Esophagus (tissue), 2 donors: ENCODE measurements around the gene PARD3. TPM values are rescaled to one million over a fixed set of nuclear protein-coding genes. Genes with fewer than 3 reads are reported as not detected.

ENCODE experiments used
- H3K27ac ChIP-seq, 2 donors: one replicate each; pipeline ENCODE4 v1.5.1; 2013; ENCODE audit warnings: low read depth in 2 of 2, mild to moderate bottlenecking in 2 of 2, inconsistent platforms in 1 of 2, low read length in 1 of 2, moderate library complexity in 1 of 2
- H3K27me3 ChIP-seq, 2 donors: one replicate each; pipeline ENCODE4 v1.6.1; 2013; ENCODE audit warnings: low read length in 2 of 2, control low read depth in 1 of 2, mild to moderate bottlenecking in 1 of 2; ENCODE audit not compliant: insufficient read depth in 2 of 2, control insufficient read depth in 1 of 2
- H3K36me3 ChIP-seq, 2 donors: one replicate each; pipeline ENCODE4 v1.6.1; 2013; ENCODE audit warnings: low read length in 1 of 2; ENCODE audit not compliant: control insufficient read depth in 2 of 2, insufficient read depth in 2 of 2
- H3K4me1 ChIP-seq, 2 donors: one replicate each; pipeline ENCODE4 v1.6.1; 2013; ENCODE audit warnings: low read length in 1 of 2; ENCODE audit not compliant: control insufficient read depth in 2 of 2, insufficient read depth in 2 of 2
- H3K4me3 ChIP-seq, 2 donors: one replicate each; pipeline ENCODE4 v1.5.1; 2013; ENCODE audit warnings: low read length in 2 of 2, mild to moderate bottlenecking in 2 of 2, low read depth in 1 of 2, moderate library complexity in 1 of 2
- H3K9me3 ChIP-seq, 2 donors: one replicate each; pipeline ENCODE4 v1.6.1; 2013; ENCODE audit warnings: mild to moderate bottlenecking in 2 of 2, low read depth in 1 of 2, low read length in 1 of 2, moderate library complexity in 1 of 2; ENCODE audit not compliant: control insufficient read depth in 2 of 2, insufficient read depth in 1 of 2
- WGBS, 2 donors: extraction: QIAGEN DNeasy Blood & Tissue Kit; methylation state at CpG; one replicate each; pipeline ENCODE4 v1.1.7; 2013; 5-methylcytosine and 5-hydroxymethylcytosine counted together
- polyA plus RNA-seq, 2 donors: library from polyadenylated mRNA; stranded (reverse); fragments of 200-250 nt; gene quantifications; one replicate each; pipeline ENCODE4 v1.2.3, GENCODE V29; 2013
- donor health status: healthy with polysubstance abuse.
- donor health status: Bipolar disorder and iron deficiency.

Gene PARD3
- polyA plus RNA-seq, 2 donors: 40.3 to 71.3 TPM

DNA sequence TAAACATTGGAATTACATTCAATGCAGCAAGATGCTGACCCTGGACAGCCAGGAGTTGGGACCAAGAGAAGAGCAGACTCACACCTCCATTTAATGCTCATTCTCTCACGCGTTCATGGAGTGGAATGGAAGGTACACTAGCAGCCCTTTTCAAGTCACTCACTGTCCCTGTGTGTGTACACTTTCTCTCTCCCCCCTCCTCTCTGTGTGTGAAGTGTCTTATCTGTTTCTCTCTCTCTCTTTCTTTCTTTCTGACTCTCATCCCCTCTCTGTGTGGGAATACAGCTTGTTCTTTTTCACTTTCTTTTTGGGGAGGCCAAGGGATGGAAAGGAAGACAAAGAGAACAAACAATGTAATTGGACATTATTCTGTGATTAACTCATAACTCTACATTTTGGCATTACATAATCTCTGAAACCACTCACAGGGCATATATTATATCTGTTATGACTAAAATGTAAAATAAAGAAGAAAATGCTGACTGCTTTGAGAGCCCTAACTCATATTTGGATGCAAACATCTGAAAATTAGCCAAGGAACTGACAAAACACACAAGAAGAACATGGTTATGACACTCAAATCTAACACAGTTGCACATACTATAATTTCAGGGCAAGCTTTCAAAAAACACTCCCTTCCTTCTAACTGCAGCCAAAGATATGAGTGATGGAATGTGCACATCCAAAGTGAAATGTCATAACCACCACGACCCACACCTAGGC, 188.8 kb downstream of the PARD3 start:
- 71 to 74% methylated on average over 3 of the region's 3 CpGs for WGBS, 2 donors
- H3K4me3 ChIP-seq: no peak overlapping the region
- no peak overlapping the region for H3K27ac ChIP-seq
- no peaks in the 10 kb centered on the region for H3K36me3 ChIP-seq
- peaks cover 0 to 2% of the 10 kb centered on the region in 2 donors for H3K9me3 ChIP-seq
- no peaks in the 10 kb centered on the region for H3K27me3 ChIP-seq
- peaks cover 2 to 4% of the 10 kb centered on the region in 2 donors for H3K4me1 ChIP-seq

DNA sequence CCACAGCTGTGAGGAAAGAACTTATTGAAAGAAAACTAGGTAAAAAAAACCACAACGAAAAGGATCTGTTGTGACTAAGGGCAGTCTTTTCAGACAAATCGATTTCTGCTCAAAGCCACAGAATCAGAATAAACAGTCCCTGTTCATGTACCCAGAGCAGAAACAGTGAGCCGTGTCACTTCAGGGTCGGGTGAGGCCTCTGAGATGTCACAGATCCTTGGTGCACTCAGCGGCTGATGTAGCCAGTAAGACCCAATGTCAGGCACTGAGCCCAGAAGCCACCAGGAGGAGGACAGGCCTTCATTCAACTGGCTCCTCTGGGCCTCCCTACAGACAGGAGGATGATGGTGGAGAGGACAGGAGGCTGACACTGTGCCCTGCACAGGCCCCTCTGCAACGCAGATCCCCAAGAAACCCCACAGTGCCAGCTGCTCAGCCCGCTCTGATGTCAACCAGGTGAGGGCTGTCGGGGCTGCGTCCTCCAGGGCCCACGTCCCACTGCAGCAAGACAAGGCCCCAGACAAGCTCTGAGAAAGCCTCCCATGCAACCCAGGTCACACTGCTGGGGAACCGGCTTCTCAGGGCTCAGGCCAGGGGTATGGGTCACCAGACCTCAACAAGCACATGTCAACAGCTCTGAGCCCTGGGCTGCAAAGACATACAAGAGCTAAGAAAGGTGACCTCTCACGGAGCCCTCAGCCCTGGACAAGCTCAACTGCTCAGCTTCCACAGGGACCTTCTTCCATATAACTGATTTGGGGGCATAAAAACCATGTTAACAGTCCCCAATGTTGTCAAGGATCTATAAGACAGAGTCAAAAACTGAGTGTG, 190.6 kb downstream of the PARD3 start:
- H3K9me3 ChIP-seq: peaks cover 0 to 2% of the 10 kb centered on the region in 2 donors
- no peaks in the 10 kb centered on the region for H3K27me3 ChIP-seq
- no peak overlapping the region for H3K4me3 ChIP-seq
- 90% methylated on average over 12 of the region's 12 CpGs for WGBS, 2 donors
- no peaks in the 10 kb centered on the region for H3K36me3 ChIP-seq
- peaks cover 2 to 4% of the 10 kb centered on the region in 2 donors for H3K4me1 ChIP-seq
- no peak overlapping the region for H3K27ac ChIP-seq

DNA sequence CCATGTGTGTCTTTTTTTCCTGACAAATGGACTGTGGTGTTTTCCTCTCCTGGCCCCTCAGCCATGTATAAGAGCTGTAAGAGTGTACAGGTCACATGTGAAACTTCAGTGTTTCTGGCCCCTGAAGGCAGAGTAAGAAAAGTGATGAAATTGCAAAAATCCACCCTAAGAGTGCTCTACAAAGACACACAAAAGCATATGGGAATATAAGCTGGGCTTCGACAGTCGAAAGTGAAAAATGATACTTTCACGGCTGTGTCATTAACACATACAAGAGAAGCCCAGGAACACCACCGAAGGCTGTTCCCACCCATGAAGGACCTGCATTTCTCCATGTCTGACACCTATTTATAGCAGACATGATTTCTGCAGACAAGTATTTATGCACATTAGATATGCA, 192.2 kb downstream of the PARD3 start:
- Histone ChIP-seq H3K27ac (no peak overlapping the region), H3K4me1 (peaks cover 0 to 2% of the 10 kb centered on the region in 2 donors), H3K4me3 (no peak overlapping the region), H3K27me3 (no peaks in the 10 kb centered on the region), H3K36me3 (no peaks in the 10 kb centered on the region), H3K9me3 (no peaks in the 10 kb centered on the region)
- WGBS, 2 donors: 95 to 96% methylated on average over 4 of the region's 4 CpGs

DNA sequence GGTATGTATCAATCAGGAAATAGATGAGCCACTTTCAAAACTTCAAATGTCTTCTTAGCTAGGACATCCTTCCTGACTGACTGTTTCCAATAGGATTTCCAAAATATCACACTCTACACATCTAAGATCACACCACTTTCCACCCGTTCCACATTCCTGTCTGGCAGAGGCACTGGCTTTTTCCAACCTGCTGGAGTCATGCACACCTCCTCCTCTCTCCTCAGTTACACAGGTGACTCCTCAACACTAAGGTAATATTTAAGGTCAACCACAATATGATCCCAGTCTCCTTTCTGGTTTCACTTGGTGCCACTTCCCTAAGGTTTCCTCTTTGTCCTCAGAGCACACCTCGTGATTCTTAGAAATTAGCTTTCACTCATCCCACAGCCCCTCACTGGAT, 196.5 kb downstream of the PARD3 start:
- Histone ChIP-seq H3K27me3 (no peaks in the 10 kb centered on the region), H3K36me3 (no peaks in the 10 kb centered on the region), H3K9me3 (no peaks in the 10 kb centered on the region), H3K4me3 (no peak overlapping the region), H3K4me1 (peaks cover 0 to 2% of the 10 kb centered on the region in 2 donors), H3K27ac (no peak overlapping the region)
- WGBS, 2 donors: 75 to 84% methylated on average over 2 of the region's 2 CpGs

DNA sequence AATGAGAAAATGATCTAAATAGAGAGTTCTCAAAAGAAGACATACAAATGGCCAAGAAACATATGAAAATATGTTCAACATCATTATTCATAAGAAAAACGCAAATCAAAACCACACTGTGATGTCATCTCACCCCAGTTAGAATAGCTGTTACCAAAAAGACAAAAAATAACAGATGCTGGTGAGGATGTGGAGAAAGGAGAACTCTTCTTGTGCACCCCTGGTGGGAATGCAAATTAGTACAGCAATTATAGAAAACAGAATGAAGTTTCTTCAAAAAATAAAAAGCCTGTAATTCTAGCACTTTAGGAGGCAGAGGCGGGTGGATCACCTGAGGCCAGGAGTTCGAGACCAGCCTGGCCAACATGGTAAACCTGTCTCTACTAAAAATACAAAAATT, 199.3 kb downstream of the PARD3 start:
- Histone ChIP-seq H3K4me3 (no peak overlapping the region), H3K27me3 (no peaks in the 10 kb centered on the region), H3K4me1 (peaks cover 0 to 2% of the 10 kb centered on the region in 2 donors), H3K9me3 (no peaks in the 10 kb centered on the region), H3K27ac (no peak overlapping the region), H3K36me3 (no peaks in the 10 kb centered on the region)
- 91 to 93% methylated on average over 3 of the region's 3 CpGs for WGBS, 2 donors

DNA sequence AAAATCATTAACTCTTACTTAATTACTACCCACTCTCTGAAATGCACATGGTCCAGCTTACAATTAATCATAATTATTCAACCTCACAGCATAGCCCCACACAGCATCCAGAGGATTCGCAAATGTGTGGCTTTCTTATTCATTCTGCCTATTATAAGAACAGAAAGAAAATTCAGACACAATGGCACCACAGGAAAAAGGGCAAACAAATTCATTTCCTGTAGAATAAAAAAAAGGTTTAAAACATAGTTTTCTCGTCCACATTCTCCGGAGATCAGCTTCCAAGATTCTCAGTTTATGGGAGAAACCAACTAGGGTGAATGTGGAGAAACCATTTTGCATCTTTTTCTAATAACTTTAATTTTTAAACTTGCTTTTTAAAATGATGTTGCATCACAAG, 201.6 kb downstream of the PARD3 start:
- Histone ChIP-seq H3K27ac (no peak overlapping the region), H3K4me1 (peaks cover 0 to 6% of the 10 kb centered on the region in 2 donors), H3K9me3 (no peaks in the 10 kb centered on the region), H3K4me3 (no peak overlapping the region), H3K27me3 (no peaks in the 10 kb centered on the region), H3K36me3 (no peaks in the 10 kb centered on the region)
- 78 to 86% methylated on average over 3 of the region's 3 CpGs for WGBS, 2 donors

DNA sequence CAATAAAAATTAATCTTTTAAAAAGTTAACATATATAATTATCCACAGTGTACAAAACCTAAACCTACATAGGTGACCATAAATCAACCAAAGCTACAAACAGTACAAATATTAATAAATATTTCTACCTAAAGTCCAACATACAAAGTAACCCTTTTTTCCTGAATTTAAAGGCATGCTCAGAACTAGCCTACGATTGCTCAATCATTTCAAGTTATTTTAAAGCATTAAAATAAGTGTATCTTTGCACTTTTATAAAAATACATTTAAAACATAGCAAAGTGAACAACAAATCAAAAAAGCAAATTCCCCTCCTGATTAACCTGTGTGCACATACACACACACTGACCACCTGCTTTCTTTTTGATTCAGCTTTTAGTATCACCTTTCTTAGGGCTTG, 202.2 kb downstream of the PARD3 start:
- H3K9me3 ChIP-seq: no peaks in the 10 kb centered on the region
- H3K27ac ChIP-seq: no peak overlapping the region
- WGBS, 2 donors: 90 to 94% methylated on average over 1 of the region's 1 CpG
- H3K4me1 ChIP-seq: peaks cover 0 to 6% of the 10 kb centered on the region in 2 donors
- no peak overlapping the region for H3K4me3 ChIP-seq
- no peaks in the 10 kb centered on the region for H3K36me3 ChIP-seq
- H3K27me3 ChIP-seq: no peaks in the 10 kb centered on the region

DNA sequence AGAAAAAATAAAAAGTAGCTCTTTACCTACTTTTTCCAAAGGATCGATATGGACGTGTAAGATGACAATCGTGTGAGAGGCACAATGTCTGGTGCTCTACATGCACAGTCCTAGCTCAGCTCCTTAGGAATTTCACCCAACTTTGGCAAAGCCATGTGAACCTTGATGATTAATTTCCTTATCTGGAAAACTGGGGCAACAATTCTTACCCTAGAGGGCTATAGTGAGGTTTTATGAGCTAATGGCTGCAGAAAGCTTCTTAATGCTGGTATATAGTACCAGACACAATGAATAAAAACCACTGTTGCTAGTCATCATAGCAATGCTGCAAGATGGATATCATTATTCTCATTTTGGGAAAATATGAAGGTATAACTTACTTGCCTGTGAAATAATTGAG, 202.7 kb downstream of the PARD3 start:
- 98 to 99% methylated on average over 3 of the region's 3 CpGs for WGBS, 2 donors
- Histone ChIP-seq H3K36me3 (no peaks in the 10 kb centered on the region), H3K9me3 (no peaks in the 10 kb centered on the region), H3K27ac (no peak overlapping the region), H3K4me3 (no peak overlapping the region), H3K27me3 (no peaks in the 10 kb centered on the region), H3K4me1 (peaks cover 0 to 6% of the 10 kb centered on the region in 2 donors)

DNA sequence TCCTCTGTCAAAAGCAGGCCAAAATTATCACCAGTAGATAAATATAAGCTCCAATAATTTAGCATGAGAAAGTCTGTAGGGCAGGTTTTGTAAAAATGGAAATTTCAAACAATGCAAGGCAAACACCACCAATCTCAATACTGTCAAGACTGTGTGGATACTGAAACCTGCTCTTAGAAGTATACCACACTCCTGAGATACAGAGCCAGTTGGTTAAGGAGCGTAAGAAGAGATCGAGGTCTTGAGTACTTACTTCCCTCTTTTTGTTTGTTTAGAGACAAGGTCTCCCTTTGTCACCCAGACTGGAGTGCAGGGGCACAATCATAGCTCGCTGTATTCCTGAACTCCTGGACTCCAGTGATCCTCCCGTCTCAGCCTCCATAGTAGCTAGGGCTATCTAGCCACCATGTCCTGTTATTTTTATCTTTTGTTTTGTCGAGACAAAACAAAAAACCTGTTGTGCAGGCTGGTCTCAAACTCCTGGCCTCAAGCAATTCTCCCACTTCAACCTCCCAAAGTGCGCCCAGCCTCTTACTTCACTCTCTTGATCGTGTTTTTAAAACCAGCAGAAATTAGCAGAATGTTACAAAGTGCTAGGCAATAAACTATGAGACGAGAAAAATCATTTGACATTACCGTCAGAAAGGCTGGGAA, 205.7 kb downstream of the PARD3 start:
- WGBS, 2 donors: 89 to 90% methylated on average over 9 of the region's 9 CpGs
- H3K4me1 ChIP-seq: peaks cover 0 to 3% of the 10 kb centered on the region in 2 donors
- H3K27me3 ChIP-seq: no peaks in the 10 kb centered on the region
- no peaks in the 10 kb centered on the region for H3K9me3 ChIP-seq
- H3K27ac ChIP-seq: no peak overlapping the region
- H3K36me3 ChIP-seq: no peaks in the 10 kb centered on the region
- H3K4me3 ChIP-seq: no peak overlapping the region
